HG03039 (cell line): ENCODE data around the gene LRRC43.

ENCODE experiments used
- ATAC-seq: cut with Tn5 transposase; IDR thresholded peaks from one replicate; pipeline ENCODE4 v1.9.1; 2021; ENCODE audit warnings: mild to moderate bottlenecking, moderate library complexity; ENCODE audit not compliant: unreplicated experiment

The LRRC43 gene

GRCh38 chr12:122182887-122183587, at the start of gene LRRC43:
TSS of gene LRRC43 (plus strand) at chr12:122183123. CDS start at chr12:122183145, 22 bp downstream.
- ATAC-seq, result no peak

- no peak for ATAC-seq
Observed at GRCh38 chr12:122133192-122133950, 49.6 kb upstream of the LRRC43 start.

DNA sequence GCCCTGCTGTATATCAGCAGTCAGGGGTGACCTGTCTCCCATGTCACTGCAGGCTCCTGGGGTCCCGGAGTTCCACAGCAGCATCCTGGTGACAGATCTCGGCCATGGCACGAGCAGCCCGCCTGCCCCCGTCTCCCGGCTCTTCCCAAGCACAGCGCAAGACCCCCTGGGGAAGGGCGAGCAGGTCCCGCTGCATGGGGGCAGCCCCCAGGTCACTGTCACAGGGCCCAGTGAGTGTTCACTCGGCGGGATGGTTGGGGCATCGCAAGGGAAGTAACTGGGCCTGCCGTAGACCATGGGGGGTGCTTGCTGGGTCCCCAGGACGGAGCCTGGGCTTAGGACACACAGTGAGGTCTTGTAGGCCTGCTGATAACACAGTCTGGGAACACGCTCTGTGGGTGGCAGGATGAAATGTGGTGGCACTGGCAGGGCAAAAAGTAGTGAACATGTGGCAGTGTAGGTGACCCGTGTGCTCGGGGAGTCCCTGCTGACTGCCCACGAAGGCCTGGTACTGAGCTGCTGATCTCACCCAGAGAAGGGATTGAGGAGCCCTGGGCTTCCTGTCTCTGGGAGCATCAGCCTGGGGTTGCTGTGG, 47.4 kb upstream of the LRRC43 start:
- ATAC-seq, result no peak

DNA sequence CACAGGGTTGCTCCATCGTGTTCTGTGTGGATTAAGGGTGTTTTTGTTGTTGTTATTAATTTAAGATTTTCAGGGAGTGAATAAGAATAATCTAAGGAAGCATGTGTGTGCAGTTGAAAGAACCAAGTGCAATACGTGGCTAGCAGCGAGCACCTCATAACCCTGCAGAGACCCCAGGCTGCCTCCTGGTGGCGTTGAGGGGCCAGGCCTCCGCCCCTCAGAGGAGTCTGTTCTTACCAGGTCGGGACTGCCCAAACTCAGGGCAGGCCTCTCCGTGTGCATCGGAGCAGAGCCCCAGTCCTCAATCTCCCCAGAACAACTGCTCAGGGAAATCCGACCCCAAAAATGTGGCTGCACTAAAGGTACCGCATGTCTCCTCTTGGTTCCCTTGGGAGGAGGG, 45.7 kb upstream of the LRRC43 start:
- no peak for ATAC-seq

- ATAC-seq, result no peak
Observed at GRCh38 chr12:122137681-122138080, 45.2 kb upstream of the LRRC43 start.

DNA sequence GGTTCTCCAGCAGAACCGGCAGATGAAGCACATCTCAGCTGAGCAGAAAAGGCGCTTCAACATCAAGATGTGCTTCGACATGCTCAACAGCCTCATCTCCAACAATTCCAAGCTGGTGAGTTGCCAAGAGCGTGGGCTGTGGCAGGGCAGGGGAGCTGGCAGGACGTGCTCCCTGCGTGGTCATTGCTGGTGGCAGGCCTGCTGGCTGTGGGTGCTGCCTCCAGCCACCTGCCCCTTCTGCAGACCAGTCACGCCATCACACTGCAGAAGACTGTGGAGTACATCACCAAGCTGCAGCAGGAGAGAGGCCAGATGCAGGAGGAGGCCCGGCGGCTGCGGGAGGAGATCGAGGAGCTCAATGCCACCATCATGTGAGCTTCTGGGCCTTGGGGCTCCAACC, 44.7 kb upstream of the LRRC43 start:
- no peak for ATAC-seq

GRCh38 chr12:122138616-122139015, 44.3 kb upstream of the LRRC43 start:
- ATAC-seq, result no peak

DNA sequence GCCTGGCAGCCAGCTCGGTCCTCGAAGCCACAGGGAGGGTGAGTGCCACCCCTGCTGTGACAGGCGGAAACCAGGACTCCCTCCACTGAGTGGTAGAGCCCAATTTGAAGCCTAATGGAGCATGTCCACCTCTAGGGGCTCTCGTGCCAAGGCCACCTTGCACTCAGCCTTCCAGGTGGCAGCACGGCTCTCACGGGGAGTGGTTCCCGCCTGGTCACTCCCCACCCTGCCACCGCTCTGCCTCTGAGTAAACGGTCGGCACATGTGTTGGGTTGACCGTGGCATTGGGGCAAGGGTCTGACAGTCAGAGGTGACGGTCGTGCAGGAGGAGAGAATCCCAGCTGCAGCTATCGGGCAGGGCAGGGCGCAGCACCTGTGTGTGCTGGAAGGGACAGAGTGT, 43.7 kb upstream of the LRRC43 start:
- no peak for ATAC-seq

DNA sequence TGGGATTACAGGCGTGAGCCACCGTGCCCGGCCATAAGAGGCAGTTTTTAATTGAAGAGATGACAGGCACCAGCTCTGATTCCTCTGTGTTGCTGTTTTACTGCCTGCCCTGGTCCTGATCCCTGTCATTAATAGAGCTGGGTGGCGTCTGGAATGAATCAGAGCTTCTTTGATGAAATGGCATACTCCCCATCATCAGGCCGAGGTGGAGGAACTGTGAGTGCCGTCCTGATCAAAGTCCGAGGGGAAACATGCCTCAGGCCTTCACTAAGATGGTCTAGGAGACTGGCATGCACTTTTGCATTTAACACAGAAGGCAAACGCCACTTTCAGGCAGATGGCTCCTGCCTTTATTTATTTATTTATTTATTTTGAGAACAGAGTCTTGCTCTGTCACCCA, 43.0 kb upstream of the LRRC43 start:
- no peak for ATAC-seq

DNA sequence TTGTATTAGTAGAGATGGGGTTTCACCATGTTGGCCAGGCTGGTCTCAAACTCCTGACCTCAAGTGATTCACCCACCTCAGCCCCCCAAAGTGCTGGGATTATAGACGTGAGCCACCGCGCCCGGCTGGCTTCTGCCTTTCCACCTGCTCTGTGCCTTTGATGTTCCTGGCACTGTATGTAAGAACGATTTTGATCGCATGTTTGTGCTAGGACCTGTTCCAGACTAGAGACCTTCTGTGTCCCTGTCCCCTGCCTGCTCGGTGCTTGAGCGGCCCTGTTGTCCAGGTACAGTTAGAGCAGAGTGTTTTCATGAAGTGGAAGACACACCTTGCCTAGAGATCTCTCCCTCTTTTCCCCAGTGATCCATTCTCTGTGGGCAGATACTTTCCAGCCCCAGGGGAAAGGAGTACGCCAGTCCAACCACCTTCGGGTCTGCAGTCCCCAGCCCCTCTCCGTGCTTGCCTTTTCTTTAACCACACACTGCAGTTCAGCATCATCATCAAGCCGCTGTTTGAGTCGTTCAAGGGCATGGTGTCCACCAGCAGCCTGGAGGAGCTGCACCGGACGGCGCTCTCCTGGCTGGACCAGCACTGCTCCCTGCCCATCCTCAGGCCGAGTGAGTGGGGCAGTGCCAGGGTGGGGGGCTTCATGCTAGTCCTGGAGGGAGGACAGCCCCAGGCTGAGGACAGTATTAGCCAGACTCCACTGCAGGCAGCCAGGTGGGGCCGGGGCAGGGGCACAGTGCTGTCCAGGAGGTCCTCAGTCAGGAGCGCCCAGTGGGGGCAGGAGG, 42.3 kb upstream of the LRRC43 start:
- no peak for ATAC-seq

DNA sequence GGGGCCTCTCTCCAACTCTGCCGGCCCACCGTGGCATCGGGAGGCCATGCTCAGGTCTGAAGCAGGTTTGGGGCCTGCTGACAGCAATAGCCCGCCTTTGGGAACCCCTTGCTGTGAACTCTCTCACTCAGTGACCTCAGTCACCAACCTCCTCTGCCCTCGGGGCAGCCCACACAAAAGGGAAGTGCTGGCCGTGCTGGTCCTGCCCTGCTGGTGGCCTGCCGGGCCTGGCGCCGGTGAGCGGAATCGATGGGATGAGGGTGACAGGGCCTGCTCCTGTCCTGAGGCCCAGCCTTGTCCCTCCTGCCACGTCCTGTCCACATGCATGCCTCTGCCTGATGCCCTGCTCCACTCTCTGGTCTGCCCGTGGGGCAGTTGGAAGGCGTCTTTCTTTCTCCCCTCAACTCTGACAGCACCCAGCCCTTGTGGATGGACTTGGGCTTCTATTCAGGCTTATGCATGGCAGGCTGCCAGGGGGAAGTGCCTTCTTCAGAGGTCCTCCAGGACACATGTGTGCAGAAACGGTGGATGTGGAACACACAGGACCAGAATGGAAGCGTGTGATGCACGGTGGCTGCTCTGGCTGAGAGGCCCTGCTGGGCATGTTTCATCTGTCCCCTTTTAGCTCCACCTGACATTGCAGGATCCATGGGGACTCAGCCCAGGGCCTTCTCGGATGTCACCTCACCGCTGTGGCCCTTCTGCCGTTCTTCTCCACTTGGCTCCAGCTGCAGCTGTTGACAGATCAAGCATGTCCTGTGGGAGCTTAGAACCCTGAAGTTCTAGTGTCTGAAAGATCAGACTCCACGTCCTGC, 40.8 kb upstream of the LRRC43 start:
- ATAC-seq, result no peak

GRCh38 chr12:122142857-122143256, 40.1 kb upstream of the LRRC43 start:
- ATAC-seq, result no peak

GRCh38 chr12:122144885-122145284, 38.0 kb upstream of the LRRC43 start:
- no peak for ATAC-seq

DNA sequence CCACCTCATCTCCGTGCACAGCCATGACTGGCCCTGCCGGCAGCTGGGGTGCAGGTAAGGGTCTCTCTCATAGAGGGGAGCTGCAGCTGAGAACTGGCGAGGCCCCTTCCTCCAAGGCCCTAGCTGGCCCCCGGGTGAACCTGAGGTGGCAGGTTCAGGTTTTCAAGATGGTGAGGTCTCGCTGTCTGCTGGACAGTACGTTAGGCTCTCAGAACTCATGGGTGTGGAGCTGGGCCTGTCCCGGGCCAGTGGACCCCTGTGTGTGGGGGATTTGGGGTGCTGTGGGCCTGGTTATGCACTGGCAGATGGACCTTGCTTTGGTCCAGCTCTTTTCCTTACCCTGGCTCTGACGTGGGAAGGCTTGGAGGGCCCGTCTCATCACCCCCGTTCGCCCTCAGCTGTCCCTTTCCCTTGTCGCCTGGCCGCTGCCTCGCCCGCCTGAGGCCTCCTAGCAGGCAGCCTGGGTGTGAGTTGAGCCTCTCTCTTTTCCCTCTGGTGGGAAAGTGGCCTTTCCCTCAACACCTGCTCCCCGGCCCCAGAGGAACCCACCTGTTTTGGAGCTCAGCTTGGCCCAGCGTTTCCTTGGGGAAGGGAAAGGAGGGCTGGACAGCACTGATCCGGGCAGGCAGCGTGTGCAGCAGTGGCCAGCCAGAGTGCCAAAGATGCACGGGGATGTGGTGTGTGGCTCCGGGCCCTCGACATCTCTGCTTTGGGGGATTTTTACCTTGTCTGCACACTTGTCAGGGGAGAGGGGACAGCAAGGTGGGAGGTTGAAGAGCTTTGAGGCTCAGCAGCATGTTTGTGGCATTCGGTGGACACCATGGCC, 37.2 kb upstream of the LRRC43 start:
- ATAC-seq, result no peak

- ATAC-seq, result no peak
Observed at GRCh38 chr12:122147514-122148290, 35.2 kb upstream of the LRRC43 start.

DNA sequence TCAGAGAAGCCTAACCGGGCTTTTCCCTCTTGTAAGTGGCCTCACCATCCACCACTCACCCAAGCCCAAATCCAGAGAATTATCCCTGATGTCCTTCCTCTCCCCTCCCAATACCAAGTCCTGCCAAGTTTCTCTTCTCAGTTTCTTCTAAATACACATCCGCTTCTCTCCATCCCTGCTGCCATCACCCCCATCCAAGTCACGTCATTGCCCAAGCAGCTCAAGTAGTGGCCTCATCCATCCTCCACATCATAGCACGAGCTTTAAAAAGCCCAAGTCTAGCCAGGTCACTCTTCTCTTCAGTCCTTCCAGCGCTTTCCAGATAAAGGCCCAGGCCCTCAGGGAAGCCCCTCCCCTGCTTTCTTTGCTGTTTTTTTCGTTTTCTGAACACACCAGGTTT, 34.3 kb upstream of the LRRC43 start:
- ATAC-seq, result no peak

DNA sequence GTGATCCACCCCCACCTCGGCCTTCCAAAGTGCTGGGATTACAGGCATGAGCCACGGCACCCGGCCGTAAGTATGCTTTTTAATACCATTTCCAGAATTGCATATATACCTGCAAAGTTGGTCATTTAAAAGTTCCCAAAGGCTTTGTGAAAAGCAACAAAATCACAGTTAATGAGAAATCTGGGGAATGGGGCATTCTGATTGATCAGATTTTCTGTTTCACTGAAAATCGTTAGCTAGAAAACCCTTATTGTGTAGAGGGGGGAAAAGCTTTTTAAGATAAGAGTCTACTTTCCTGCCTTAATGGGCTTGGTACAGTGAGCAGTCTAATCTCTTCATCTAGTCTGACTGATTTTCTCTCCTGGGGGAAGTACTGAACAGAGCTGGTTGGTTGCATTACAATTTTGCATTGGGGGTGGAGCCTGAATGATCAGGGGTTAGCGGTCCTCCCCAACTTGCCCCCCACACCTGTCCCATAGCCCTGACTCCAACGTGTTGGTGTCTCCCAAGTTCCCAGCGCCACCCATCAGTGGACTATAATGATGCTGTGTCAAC, 32.7 kb upstream of the LRRC43 start:
- ATAC-seq, result no peak

GRCh38 chr12:122152754-122153153, 30.2 kb upstream of the LRRC43 start:
- ATAC-seq, result no peak

DNA sequence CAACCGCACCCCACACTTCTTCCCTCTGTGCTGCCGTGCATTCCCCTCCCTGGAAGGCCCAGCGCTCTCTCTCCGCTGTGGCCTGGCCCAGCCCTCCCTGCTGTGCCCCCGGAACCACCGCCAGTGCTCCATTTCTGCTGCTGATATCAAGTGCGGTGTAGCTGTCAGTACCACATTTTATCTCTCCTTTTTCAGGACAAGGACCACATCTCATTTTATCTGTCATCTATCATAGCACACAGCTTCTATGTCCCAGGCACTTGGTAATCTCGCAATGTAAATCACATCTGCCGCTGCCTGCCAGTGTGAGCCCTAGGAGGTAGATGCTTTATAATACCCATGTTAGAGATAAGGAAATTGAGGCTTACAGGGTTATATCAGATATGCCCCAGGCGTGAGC, 27.2 kb upstream of the LRRC43 start:
- ATAC-seq, result no peak
